Central memory CD8-positive, alpha-beta T cell (primary cell): Measurements from ENCODE around the gene KMT2C.
"Not testable (repeated sequence)": the region's sequence is repeated elsewhere in the genome, so short reads cannot be mapped to it uniquely, and the experiment has no call there.

Source experiments
- ATAC-seq: fragments of 150-1000 bp; cut with Tn5 transposase; replicated peaks from 2 replicates; pipeline ENCODE4 v1.10.0; 2022; ENCODE audit warnings: mild to moderate bottlenecking, moderate FRiP score, moderate number of reproducible peaks; ENCODE audit not compliant: poor library complexity, severe bottlenecking; ENCODE audit errors: extremely low read depth
- DNase-seq, 2 donors: peaks; one replicate each; pipeline ENCODE4 v3.0.0; 2021; ENCODE audit warnings: low spot score in 2 of 2
- H3K27ac Mint-ChIP-seq: one replicate; pipeline ENCODE4 v1.8.0; 2022; ENCODE audit warnings: low read depth, mild to moderate bottlenecking, moderate library complexity, mixed read lengths
- H3K27me3 Mint-ChIP-seq: one replicate; pipeline ENCODE4 v1.8.0; 2022; ENCODE audit warnings: mixed read lengths
- H3K36me3 Mint-ChIP-seq: one replicate; pipeline ENCODE4 v1.8.0; 2022; ENCODE audit warnings: mild to moderate bottlenecking, moderate library complexity, mixed read lengths; ENCODE audit not compliant: insufficient read depth
- H3K4me1 Mint-ChIP-seq: one replicate; pipeline ENCODE4 v1.8.0; 2022; ENCODE audit warnings: mixed read lengths
- H3K4me3 Mint-ChIP-seq: one replicate; pipeline ENCODE4 v1.8.0; 2022; ENCODE audit warnings: mild to moderate bottlenecking, moderate library complexity, mixed read lengths
- H3K9me3 Mint-ChIP-seq: one replicate; pipeline ENCODE4 v1.8.0; 2022; ENCODE audit warnings: mixed read lengths

KMT2C gene

DNA sequence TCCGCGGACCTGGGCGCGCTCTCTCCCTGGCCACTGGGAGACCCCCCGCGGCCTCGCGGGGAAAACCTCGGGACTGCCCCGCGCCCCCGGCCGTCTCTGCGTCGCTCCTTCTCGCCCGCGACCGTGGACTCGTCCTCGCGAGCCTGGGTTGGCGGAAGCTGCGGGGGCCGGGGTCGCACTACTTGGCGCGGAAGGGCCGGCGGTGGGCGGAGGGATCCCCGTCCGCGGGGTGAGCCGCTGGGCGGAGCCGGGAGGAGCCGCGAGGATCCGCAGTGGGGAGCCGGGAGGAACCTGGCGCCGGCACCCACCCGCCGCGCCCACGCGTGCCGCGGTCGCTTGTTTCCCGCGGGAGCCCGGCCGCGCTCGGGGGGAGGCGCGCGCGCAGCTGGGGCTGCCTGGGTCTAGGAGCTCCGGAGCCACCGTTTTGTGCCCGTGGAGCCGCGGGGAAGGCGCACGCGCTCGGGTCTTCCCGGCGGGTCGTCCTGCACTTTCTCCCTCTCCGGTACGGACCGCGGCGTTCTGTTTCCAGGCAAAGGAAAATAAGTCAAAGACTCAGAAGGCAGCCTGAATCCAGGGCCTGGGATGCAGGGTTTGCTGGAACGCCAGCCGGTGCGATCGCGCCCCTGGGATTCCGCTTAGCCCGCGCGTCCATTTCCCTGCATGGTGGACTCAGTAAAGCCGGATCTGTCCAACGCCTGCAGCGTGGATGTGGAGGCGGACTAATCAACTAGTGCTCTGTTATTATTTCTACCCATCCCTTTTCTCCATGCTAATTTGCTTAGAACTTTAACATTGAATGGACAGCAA, 28.7 kb upstream of the KMT2C start:
- H3K27me3 Mint-ChIP-seq, result no peaks in the 10 kb centered on the region
- peaks cover 11% of the 10 kb centered on the region for H3K36me3 Mint-ChIP-seq
- ATAC-seq (peak; percentile 10), DNase-seq (no peak)
- peak overlapping the region; percentile 88 for H3K4me3 Mint-ChIP-seq
- peak overlapping the region; percentile 90 for H3K27ac Mint-ChIP-seq
- no peaks in the 10 kb centered on the region for H3K4me1 Mint-ChIP-seq
- no peaks in the 10 kb centered on the region for H3K9me3 Mint-ChIP-seq

DNA sequence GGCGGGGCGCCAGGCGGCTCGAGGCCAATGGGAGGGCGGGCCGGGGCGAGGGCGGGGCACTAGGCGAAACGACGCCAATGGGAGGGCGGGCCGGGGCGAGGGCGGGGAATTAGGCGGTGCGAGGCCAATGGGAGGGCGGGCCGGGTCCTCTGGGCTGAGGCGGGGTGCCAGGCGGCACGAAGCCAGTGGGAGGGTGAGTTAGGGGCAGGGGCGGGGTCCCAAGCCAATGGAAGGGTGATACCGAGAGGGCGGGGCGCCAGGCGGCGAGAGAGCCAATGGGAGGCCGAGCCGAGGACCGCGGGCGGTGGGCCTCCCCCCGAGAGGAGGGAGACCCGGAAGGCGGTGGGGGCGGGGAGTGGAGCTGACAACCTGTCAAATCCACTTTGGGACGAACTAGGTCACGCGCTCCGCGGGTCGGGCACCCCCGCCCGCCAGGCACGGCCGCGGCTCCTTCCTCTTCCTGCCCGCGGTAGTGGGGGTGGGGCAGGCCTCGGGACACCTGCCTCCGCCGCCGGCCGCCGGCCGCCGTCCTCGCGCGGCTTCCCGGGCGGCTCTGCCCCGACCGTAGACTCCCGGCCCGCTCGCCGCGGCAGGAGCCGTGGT, 28.0 kb upstream of the KMT2C start:
- peak; percentile 99 to 100 for DNase-seq
- ATAC-seq, result peak; percentile 91
- H3K4me3 Mint-ChIP-seq, result peak overlapping the region; percentile 88
- H3K27me3 Mint-ChIP-seq, result no peaks in the 10 kb centered on the region
- peaks cover 11% of the 10 kb centered on the region for H3K36me3 Mint-ChIP-seq
- peak overlapping the region; percentile 22 for H3K27ac Mint-ChIP-seq
- H3K9me3 Mint-ChIP-seq, result no peaks in the 10 kb centered on the region
- H3K4me1 Mint-ChIP-seq, result no peaks in the 10 kb centered on the region

DNA sequence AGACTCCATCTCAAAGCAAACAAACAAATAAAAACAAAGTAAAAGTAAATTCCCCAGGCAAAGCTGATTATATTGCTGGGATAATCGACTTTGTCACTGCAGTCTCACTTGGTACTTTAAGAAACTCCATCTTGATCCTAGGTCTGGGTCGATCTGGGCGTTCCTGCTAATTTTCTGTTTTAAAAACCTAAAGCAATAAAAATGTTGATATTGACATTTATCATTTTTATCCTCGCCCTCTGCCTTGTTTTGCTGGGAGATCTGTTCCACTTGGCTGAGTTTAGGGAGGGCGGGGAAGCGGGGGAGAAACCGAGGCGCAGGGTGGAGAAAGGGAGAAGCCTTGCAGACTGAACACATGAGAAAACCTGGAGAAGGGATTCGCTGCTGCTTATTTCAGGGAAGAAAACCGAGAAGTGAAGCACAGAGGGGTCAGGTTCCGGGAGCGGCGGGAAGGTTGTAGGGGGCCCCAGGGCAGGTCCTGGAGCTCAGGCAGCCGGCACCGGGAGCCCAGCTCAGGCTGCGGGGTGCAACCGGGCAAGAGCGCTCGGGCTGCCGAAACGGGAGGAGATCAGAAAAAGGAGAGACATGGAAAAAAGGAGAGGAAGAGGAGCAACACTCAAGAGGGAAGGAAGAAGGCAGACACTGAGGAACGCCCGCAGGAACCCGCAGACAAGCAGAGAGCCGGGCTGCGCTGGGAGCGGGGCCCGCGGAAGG, 27.3 kb upstream of the KMT2C start:
- no peaks in the 10 kb centered on the region for H3K27me3 Mint-ChIP-seq
- DNase-seq, result no peak
- peak overlapping the region; percentile 88 for H3K4me3 Mint-ChIP-seq

DNA sequence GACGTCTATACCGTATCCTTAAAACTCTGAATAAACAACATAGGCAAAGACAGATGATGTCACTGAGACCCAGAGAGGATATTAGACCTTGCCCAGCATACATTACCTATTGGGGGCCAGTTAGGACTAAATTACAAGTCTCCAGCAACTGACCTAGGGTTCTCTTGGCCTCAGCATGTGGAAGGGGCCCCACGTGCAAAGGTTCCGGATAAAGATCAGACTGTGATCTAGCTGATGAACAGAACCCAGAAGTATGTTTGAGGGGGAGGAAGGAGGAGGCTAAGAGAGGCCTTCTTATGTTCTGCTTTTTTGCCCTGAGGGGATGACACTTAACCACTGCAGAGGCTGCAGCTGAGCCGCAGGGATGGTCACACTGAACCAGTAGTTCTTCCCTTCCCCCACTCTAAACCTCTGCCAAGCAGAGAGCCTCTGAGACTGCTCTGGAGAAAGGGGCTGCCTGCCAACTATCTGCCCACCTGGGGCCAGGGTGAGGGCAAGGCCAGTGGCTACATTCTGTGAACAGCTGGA, 24.0 kb upstream of the KMT2C start:
- H3K4me1 Mint-ChIP-seq, result no peaks in the 10 kb centered on the region
- ATAC-seq, result no peak
- H3K27me3 Mint-ChIP-seq, result no peaks in the 10 kb centered on the region
- no peak overlapping the region for H3K4me3 Mint-ChIP-seq
- peaks cover 6% of the 10 kb centered on the region for H3K36me3 Mint-ChIP-seq
- no peaks in the 10 kb centered on the region for H3K9me3 Mint-ChIP-seq
- no peak overlapping the region for H3K27ac Mint-ChIP-seq
- no peak for DNase-seq

More for the DNA sequence above, 27.3 kb upstream of the KMT2C start:
- peak; percentile 1 for ATAC-seq
- H3K27ac Mint-ChIP-seq, result peak overlapping the region; percentile 22
- H3K36me3 Mint-ChIP-seq, result peaks cover 11% of the 10 kb centered on the region
- no peaks in the 10 kb centered on the region for H3K4me1 Mint-ChIP-seq
- no peaks in the 10 kb centered on the region for H3K9me3 Mint-ChIP-seq

DNA sequence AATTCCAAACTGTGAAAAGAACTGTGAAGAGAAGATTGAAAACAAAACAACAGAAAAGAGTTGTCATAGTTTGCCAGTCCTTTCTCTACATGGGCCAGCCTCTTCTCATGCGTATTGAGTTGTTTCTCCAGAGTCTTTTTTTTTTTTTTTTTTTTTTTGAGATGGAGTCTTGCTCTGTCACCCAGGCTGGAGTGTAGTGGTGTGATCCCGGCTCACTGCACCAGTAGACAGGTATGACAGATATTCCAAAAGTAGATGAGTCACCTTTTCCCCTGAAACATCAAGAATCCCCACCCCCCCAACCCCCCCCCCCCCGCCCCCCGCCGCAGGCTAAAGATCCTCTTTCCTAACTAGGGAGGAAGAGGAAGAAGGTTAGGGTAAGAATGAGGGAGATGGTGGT, 15.6 kb upstream of the KMT2C start:
- no peaks in the 10 kb centered on the region for H3K4me1 Mint-ChIP-seq
- H3K4me3 Mint-ChIP-seq, result no peak overlapping the region
- DNase-seq (no peak), ATAC-seq (no peak)
- no peak overlapping the region for H3K27ac Mint-ChIP-seq
- H3K27me3 Mint-ChIP-seq, result no peaks in the 10 kb centered on the region
- no peaks in the 10 kb centered on the region for H3K36me3 Mint-ChIP-seq
- no peaks in the 10 kb centered on the region for H3K9me3 Mint-ChIP-seq

DNA sequence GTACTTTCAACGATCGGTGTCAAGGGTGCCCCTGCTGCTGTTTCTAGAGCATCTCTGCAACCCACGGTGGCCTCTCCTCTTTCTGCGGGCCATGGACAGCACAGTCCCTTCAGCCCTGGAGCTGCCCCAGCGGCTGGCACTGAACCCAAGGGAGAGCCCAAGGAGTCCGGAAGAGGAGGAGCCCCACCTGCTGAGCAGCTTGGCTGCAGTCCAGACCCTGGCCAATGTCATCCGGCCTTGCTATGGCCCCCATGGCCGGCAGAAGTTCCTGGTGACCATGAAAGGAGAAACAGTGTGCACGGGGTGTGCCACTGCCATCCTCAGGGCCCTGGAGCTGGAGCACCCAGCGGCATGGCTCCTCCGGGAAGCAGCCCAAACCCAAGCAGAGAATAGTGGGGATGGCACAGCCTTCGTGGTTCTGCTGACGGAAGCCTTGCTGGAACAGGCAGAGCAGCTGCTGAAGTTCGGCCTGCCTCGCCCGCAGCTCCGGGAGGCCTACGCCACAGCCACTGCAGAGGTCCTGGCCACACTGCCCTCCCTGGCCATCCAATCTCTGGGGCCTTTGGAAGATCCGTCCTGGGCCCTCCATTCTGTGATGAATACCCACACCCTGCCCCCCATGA, 9.7 kb upstream of the KMT2C start:
- H3K27ac Mint-ChIP-seq, H3K9me3 Mint-ChIP-seq, H3K4me3 Mint-ChIP-seq, DNase-seq, H3K4me1 Mint-ChIP-seq, H3K27me3 Mint-ChIP-seq, H3K36me3 Mint-ChIP-seq, ATAC-seq: not testable (repeated sequence)

DNA sequence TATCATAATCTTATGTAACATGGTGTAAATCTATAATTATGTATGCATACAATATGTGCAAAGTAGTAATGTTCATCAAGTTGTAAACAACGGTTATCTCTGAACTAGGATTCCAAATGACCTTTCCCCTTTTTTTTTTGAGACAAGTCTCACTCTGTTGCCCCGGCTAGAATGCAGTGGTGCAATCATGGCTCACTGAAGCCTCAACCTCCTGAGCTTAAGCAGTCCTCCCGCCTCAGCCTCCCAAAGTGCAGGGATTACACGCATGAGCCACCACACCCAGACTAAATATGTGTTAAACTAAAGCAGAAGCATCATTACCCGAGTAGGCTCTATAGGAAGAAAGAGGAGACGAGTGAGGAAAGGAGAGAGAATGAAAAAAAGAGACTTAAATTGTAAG, 7.8 kb upstream of the KMT2C start:
- no peak for DNase-seq

DNA sequence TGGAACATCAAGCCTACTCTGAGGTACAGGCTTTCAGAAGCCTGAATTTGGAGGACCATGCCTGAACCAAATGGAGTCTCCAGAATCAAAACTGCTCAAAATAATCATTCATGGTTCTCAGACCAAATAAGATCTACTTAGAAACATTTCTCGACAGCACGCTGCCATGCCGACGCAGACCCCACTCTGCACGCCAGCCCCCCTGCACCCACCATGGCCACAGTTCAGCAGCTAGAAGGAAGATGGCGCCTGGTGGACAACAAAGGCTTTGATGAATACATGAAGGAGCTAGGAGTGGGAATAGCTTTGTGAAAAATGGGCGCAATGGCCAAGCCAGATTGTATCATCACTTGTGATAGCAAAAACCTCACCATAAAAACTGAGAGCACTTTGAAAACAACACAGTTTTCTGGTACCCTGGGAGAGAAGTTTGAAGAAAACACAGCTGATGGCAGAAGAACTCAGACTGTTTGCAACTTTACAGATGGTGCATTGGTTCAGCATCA, 6.6 kb upstream of the KMT2C start:
- no peak overlapping the region for H3K27ac Mint-ChIP-seq
- DNase-seq, result no peak

More for the DNA sequence above, 7.8 kb upstream of the KMT2C start:
- H3K4me3 Mint-ChIP-seq, result no peak overlapping the region
- H3K36me3 Mint-ChIP-seq, result no peaks in the 10 kb centered on the region
- no peaks in the 10 kb centered on the region for H3K4me1 Mint-ChIP-seq
- no peaks in the 10 kb centered on the region for H3K9me3 Mint-ChIP-seq
- H3K27me3 Mint-ChIP-seq, result peaks cover 8% of the 10 kb centered on the region
- ATAC-seq, result no peak
- no peak overlapping the region for H3K27ac Mint-ChIP-seq

DNA sequence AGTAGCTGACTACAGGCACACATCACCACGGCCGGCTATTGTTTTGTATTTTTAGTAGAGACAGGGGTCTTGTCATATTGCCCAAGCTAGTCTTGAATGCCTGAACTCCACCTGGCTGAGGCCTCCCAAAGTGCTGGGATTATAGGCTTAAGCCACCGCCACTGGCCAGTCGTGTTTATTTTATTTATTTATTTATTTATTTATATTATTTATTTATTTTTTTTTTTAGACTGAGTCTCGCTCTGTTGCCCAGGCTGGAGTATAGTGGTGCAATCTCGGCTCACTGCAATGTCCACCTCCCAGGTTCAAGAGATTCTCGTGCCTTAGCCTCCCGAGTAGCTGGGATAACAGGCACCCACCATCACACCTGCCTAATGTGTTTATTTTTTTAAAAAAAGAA, 6.0 kb upstream of the KMT2C start:
- not testable (repeated sequence) for H3K27ac Mint-ChIP-seq, H3K36me3 Mint-ChIP-seq, H3K9me3 Mint-ChIP-seq, H3K4me3 Mint-ChIP-seq, H3K27me3 Mint-ChIP-seq, ATAC-seq, DNase-seq, H3K4me1 Mint-ChIP-seq

More for the DNA sequence above, 6.6 kb upstream of the KMT2C start:
- Mint-ChIP-seq H3K9me3 (no peaks in the 10 kb centered on the region), H3K36me3 (no peaks in the 10 kb centered on the region), H3K27me3 (peaks cover 8% of the 10 kb centered on the region), H3K4me3 (no peak overlapping the region), H3K4me1 (peaks cover 3% of the 10 kb centered on the region)
- ATAC-seq, result no peak

DNA sequence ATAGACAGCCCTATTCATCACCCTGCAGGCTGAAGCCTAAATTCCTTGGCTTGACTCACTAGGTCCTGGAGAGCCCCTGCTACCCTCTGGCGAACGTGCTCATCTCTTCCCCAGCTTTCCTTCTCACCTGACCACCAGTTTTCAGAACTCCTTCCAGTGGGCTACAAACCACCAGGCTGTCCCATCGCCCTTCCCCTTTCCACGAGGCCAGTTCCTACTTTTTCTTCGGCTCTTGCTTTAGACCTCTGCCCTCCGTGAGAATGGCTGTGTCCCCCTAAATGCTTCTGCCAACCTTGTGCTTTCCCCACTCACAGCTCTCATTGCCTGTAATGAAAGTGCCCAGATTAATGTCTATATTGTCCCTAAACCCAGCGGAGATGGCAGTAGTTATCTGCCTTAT, 5.4 kb upstream of the KMT2C start:
- H3K27me3 Mint-ChIP-seq, ATAC-seq, H3K27ac Mint-ChIP-seq, H3K4me1 Mint-ChIP-seq, H3K36me3 Mint-ChIP-seq, DNase-seq, H3K4me3 Mint-ChIP-seq, H3K9me3 Mint-ChIP-seq: not testable (repeated sequence)

DNA sequence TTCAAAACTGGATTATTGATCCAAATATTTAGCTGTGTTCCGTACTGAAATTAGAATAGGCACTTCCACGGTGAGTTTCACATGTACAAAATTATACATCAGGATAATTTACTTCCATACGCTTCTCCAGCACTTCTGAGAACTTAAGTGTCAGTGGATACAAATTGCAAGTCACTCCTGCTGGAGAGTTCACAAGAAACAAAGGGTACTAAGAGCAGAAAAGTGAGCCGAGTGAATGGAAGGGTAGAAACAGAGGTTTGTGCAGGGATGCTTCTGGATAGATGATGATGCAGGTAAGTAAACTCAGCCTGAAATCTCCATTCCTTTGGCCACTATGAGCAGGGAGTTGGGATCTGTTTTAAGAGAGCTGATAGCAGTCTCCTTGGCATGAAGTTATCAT, 2.2 kb upstream of the KMT2C start:
- H3K27me3 Mint-ChIP-seq, H3K27ac Mint-ChIP-seq, H3K4me3 Mint-ChIP-seq, DNase-seq, ATAC-seq, H3K9me3 Mint-ChIP-seq: not testable (repeated sequence)
- Mint-ChIP-seq H3K4me1 (peaks cover 27% of the 10 kb centered on the region), H3K36me3 (peaks cover 14% of the 10 kb centered on the region)

DNA sequence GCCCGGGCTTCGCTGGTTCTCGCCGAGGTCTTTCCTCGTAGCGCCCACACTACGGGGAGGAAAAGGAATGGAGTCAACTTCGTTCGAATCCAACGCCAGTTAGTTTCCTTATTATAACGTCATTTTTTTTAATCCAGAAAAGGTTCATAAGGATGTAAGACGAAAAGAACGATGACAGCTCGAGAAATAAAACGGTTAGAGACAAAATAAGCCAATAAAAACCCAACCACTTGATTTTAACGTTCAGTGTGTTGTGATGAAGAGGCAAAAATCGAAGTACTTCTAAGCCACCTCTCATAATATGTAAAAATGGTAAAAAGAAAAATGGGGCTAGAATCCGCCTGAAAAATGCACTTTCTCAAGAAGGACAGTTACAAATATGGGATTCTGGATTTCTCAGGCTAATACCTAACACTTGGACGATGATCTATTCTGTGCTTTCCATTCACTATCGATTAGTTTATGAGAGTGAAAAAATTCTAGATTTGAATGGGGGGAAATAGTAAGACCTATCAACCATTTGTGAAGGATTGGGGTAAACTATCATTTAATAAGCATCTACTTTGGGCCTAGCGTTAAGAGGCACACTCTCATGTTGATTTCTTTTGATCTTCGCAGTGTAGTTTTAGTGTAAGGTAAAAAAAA, 1.2 kb upstream of the KMT2C start:
- H3K27me3 Mint-ChIP-seq, H3K9me3 Mint-ChIP-seq, DNase-seq: not testable (repeated sequence)
- Mint-ChIP-seq H3K4me1 (peaks cover 27% of the 10 kb centered on the region), H3K36me3 (peaks cover 14% of the 10 kb centered on the region), H3K27ac (peak overlapping the region; percentile 89), H3K4me3 (peak overlapping the region; percentile 69)
- peak; percentile 9 for ATAC-seq
